CD14-positive monocyte (primary cell): Measurements from ENCODE around the gene ATRX. TPM values are rescaled to one million over a fixed set of nuclear protein-coding genes. Genes with fewer than 3 reads are reported as not detected.

Experiments used
- DNase-seq, 3 donors: peaks; one replicate each; pipeline ENCODE4 v3.0.0-alpha.2; 2011 to 2022
- H2AFZ ChIP-seq: 2 replicates; pipeline ENCODE4 v1.6.0; 2012; ENCODE audit warnings: mild to moderate bottlenecking, low read depth, low read length, inconsistent platforms; ENCODE audit not compliant: insufficient read depth, poor library complexity, severe bottlenecking
- H3K27ac ChIP-seq, 2 donors: 1 replicate in 1 of 2; 2 replicates in 1 of 2; pipeline ENCODE4 v1.5.1; 2012 to 2013; ENCODE audit warnings: low read length in 2 of 2, control low read depth in 1 of 2, inconsistent platforms in 1 of 2, low read depth in 1 of 2, mild to moderate bottlenecking in 1 of 2
- H3K27me3 ChIP-seq, 2 donors: one replicate each; pipeline versions ENCODE4 v1.6.0 to v1.6.1; 2011 to 2013; ENCODE audit warnings: low read length in 2 of 2; ENCODE audit not compliant: control insufficient read depth in 2 of 2, insufficient read depth in 2 of 2
- H3K36me3 ChIP-seq, 2 donors: replicated peaks in 1 of 2; 1 replicate in 1 of 2; 2 replicates in 1 of 2; pipeline versions ENCODE4 v1.5.1 to v1.6.1; 2012 to 2013; ENCODE audit warnings: low read length in 2 of 2, control low read depth in 1 of 2, inconsistent platforms in 1 of 2, mild to moderate bottlenecking in 1 of 2; ENCODE audit not compliant: insufficient read depth in 2 of 2, control insufficient read depth in 1 of 2
- H3K4me1 ChIP-seq, 2 donors: 1 replicate in 1 of 2; 2 replicates in 1 of 2; pipeline versions ENCODE4 v1.5.1 to v1.6.1; 2012 to 2013; ENCODE audit warnings: low read length in 2 of 2, control low read depth in 1 of 2, inconsistent platforms in 1 of 2, mild to moderate bottlenecking in 1 of 2, moderate library complexity in 1 of 2; ENCODE audit not compliant: insufficient read depth in 2 of 2, control insufficient read depth in 1 of 2
- H3K4me2 ChIP-seq: replicated peaks from 2 replicates; pipeline ENCODE3; 2012; ENCODE audit warnings: low read length, moderate library complexity, mild to moderate bottlenecking; ENCODE audit not compliant: poor library complexity, severe bottlenecking; ENCODE audit errors: extremely low read depth
- H3K4me3 ChIP-seq, 3 experiments: fragments of 200-600 bp in 1 of 3; sonication (generic) in 1 of 3; replicated peaks in 1 of 3; 1 replicate in 2 of 3; 2 replicates in 1 of 3; pipeline ENCODE4 v1.5.1; 2011 to 2013; ENCODE audit warnings: low read length in 3 of 3, mild to moderate bottlenecking in 3 of 3, control low read depth in 2 of 3, low read depth in 2 of 3, inconsistent platforms in 1 of 3, moderate library complexity in 1 of 3
- H3K79me2 ChIP-seq: 2 replicates; pipeline ENCODE4 v1.6.0; 2012; ENCODE audit warnings: mild to moderate bottlenecking, control low read depth, inconsistent platforms, low read length, moderate library complexity; ENCODE audit not compliant: insufficient read depth
- H3K9ac ChIP-seq: 2 replicates; pipeline ENCODE4 v1.6.0; 2017; ENCODE audit warnings: low read length, mild to moderate bottlenecking; ENCODE audit not compliant: insufficient read depth, poor library complexity, severe bottlenecking
- H3K9me3 ChIP-seq, 2 donors: replicated peaks in 1 of 2; 1 replicate in 1 of 2; 2 replicates in 1 of 2; pipeline versions ENCODE4 v1.5.1 to v1.6.1; 2012 to 2013; ENCODE audit warnings: low read length in 2 of 2, control low read depth in 1 of 2; ENCODE audit not compliant: control insufficient read depth in 1 of 2, insufficient read depth in 1 of 2
- H4K20me1 ChIP-seq: 2 replicates; pipeline ENCODE4 v1.6.0; 2012; ENCODE audit warnings: mild to moderate bottlenecking, low read length, control low read depth, moderate library complexity; ENCODE audit not compliant: insufficient read depth
- H3K27ac Mint-ChIP-seq, 7 donors: one replicate each; pipeline ENCODE4 v1.8.0; 2020; ENCODE audit warnings: mild to moderate bottlenecking in 7 of 7, mixed read lengths in 7 of 7, moderate library complexity in 6 of 7, inconsistent platforms in 2 of 7
- H3K27me3 Mint-ChIP-seq, 3 donors: one replicate each; pipeline ENCODE4 v1.8.0; 2021 to 2022; ENCODE audit warnings: low read depth in 3 of 3, mild to moderate bottlenecking in 3 of 3, mixed read lengths in 3 of 3, moderate library complexity in 3 of 3, inconsistent platforms in 1 of 3
- H3K36me3 Mint-ChIP-seq, 2 donors: one replicate each; pipeline ENCODE4 v1.8.0; 2020; ENCODE audit warnings: mixed read lengths in 2 of 2, inconsistent platforms in 1 of 2, mild to moderate bottlenecking in 1 of 2
- H3K4me1 Mint-ChIP-seq: one replicate; pipeline ENCODE4 v1.8.0; 2020; ENCODE audit warnings: mild to moderate bottlenecking, mixed read lengths
- H3K4me3 Mint-ChIP-seq, 2 donors: one replicate each; pipeline ENCODE4 v1.8.0; 2020; ENCODE audit warnings: mild to moderate bottlenecking in 2 of 2, mixed read lengths in 2 of 2, moderate library complexity in 1 of 2
- H3K9me3 Mint-ChIP-seq, 7 donors: one replicate each; pipeline ENCODE4 v1.8.0; 2020 to 2022; ENCODE audit warnings: mixed read lengths in 7 of 7, mild to moderate bottlenecking in 6 of 7, moderate library complexity in 6 of 7, inconsistent platforms in 2 of 7
- CTCF ChIP-seq: fragments of 200-600 bp; IDR thresholded peaks from one replicate; pipeline ENCODE4 v1.8.0; 2022; ENCODE audit warnings: antibody characterized with exemption, mild to moderate bottlenecking
- WGBS: methylation state at CpG from one replicate; pipeline ENCODE4 v1.1.5; 2013; ENCODE audit warnings: missing lambda C conversion rate; ENCODE audit not compliant: insufficient coverage; 5-methylcytosine and 5-hydroxymethylcytosine counted together
- intact Hi-C, 2 donors: fragments of 100-400 bp; cut with micrococcal nuclease; formaldehyde crosslinking; loops; one replicate each; pipeline versions ENCODE4 v1.15.0 to v1.15.1; 2023
- polyA plus RNA-seq, 3 donors: library from polyadenylated mRNA; depleted of rRNA in 1 of 3; unstranded in 2 of 3; stranded (reverse) in 1 of 3; fragments of 300-500 nt in 2 of 3; fragments of >200 nt in 1 of 3; fragmentation: Illumina TruSeq in 2 of 3; gene quantifications; 1 replicate in 2 of 3; 2 replicates in 1 of 3; pipeline ENCODE4 v1.2.3, GENCODE V29; 2012 to 2021

ATRX gene
- polyA plus RNA-seq, 3 donors: 8.6 to 18.3 (median 17.3) TPM

GRCh38 chrX:77749695-77750094, 36.3 kb downstream of the ATRX start:
- H3K9me3 Mint-ChIP-seq: peaks cover 0 to 9% (median 7%) of the 10 kb centered on the region in 7 donors
- no peaks in the 10 kb centered on the region for H3K36me3 ChIP-seq
- no peak overlapping the region for H3K4me3 Mint-ChIP-seq
- no peak overlapping the region for H3K27ac ChIP-seq
- H3K4me3 ChIP-seq: no peak overlapping the region
- DNase-seq: no peak
- no peak overlapping the region for H3K4me2 ChIP-seq
- H3K9me3 ChIP-seq: no peaks in the 10 kb centered on the region
- intact Hi-C loops: no loop called here
- H3K79me2 ChIP-seq: peaks cover 36% of the 10 kb centered on the region
- peaks cover 0 to 2% (median 0%) of the 10 kb centered on the region in 3 donors for H3K27me3 Mint-ChIP-seq
- H3K27me3 ChIP-seq: no peaks in the 10 kb centered on the region
- H2AFZ ChIP-seq: no peak overlapping the region
- no peak for TF ChIP-seq CTCF
- H3K9ac ChIP-seq: no peak overlapping the region
- 100% methylated on average over 1 of the region's 5 CpGs for WGBS
- no peak overlapping the region for H3K27ac Mint-ChIP-seq
- H3K4me1 ChIP-seq: no peaks in the 10 kb centered on the region
- peaks cover 7% of the 10 kb centered on the region for H3K4me1 Mint-ChIP-seq
- no peaks in the 10 kb centered on the region for H3K36me3 Mint-ChIP-seq
- peaks cover 20% of the 10 kb centered on the region for H4K20me1 ChIP-seq

GRCh38 chrX:77743720-77744119, 42.3 kb downstream of the ATRX start:
- H4K20me1 ChIP-seq: peaks cover 60% of the 10 kb centered on the region
- peak overlapping the region in 2 of 7 donors; percentile 58 to 69 for H3K27ac Mint-ChIP-seq
- no peak overlapping the region for H3K4me3 Mint-ChIP-seq
- DNase-seq: no peak
- no peak overlapping the region for H3K4me3 ChIP-seq
- H3K9me3 ChIP-seq: no peaks in the 10 kb centered on the region
- no peak overlapping the region for H2AFZ ChIP-seq
- intact Hi-C loops: no loop called here
- H3K4me1 ChIP-seq: peaks cover 0 to 8% of the 10 kb centered on the region in 2 donors
- H3K4me2 ChIP-seq: no peak overlapping the region
- peaks cover 37% of the 10 kb centered on the region for H3K4me1 Mint-ChIP-seq
- TF ChIP-seq CTCF: no peak
- no peaks in the 10 kb centered on the region for H3K27me3 ChIP-seq
- H3K9me3 Mint-ChIP-seq: peaks cover 0 to 5% (median 0%) of the 10 kb centered on the region in 7 donors
- H3K36me3 ChIP-seq: no peaks in the 10 kb centered on the region
- no peak overlapping the region for H3K9ac ChIP-seq
- WGBS: no CpG with 5 or more reads among the region's 2 CpGs
- no peaks in the 10 kb centered on the region for H3K36me3 Mint-ChIP-seq
- peaks cover 86% of the 10 kb centered on the region for H3K79me2 ChIP-seq
- peaks cover 0 to 2% (median 0%) of the 10 kb centered on the region in 3 donors for H3K27me3 Mint-ChIP-seq
- H3K27ac ChIP-seq: no peak overlapping the region
